ENCODE measurements around the gene CENPV.

- no peak for TF ChIP-seq GATA2 (IDR thresholded peaks at IDR 0.05; ENCODE audit: low read depth, low read length)
- no peak for TF ChIP-seq GATA3 (IDR thresholded peaks at IDR 0.05; ENCODE audit: low read depth, low read length)
Measured at GRCh38 chr17:16361874-16362273, 8.6 kb upstream of the CENPV start.

All from SH-SY5Y (cell line).